Adrenal gland (tissue), 12 donors: Measurements from ENCODE around the gene ADIPOR1. TPM values are rescaled to one million over a fixed set of nuclear protein-coding genes. Genes with fewer than 3 reads are reported as not detected.

Experiments used
- DNase-seq, 7 donors: peaks; one replicate each; pipeline ENCODE4 v3.0.0-alpha.2; 2019 to 2020
- H3K27ac ChIP-seq, 5 donors: fragments of 200-600 bp; sonication (generic) in 4 of 5; 1 replicate in 3 of 5; 2 replicates in 2 of 5; pipeline versions ENCODE4 v1.5.1 to v1.8.0; 2016 to 2020; ENCODE audit warnings: mild to moderate bottlenecking in 1 of 5
- H3K27me3 ChIP-seq: fragments of 200-600 bp; 2 replicates; pipeline ENCODE4 v1.8.0; 2021
- H3K36me3 ChIP-seq, 2 donors: fragments of 200-600 bp; replicated peaks in 1 of 2; 1 replicate in 1 of 2; 2 replicates in 1 of 2; pipeline versions ENCODE4 v1.5.1 to v1.8.0; 2018 to 2022
- H3K4me1 ChIP-seq, 2 donors: fragments of 200-600 bp; replicated peaks in 1 of 2; 1 replicate in 1 of 2; 2 replicates in 1 of 2; pipeline versions ENCODE4 v1.5.1 to v1.8.0; 2018 to 2021
- H3K4me3 ChIP-seq, 4 donors: fragments of 200-600 bp; sonication (generic) in 3 of 4; one replicate each; pipeline ENCODE4 v1.5.1; 2016 to 2018
- H3K9me3 ChIP-seq, 3 donors: fragments of 200-600 bp; sonication (generic) in 1 of 3; replicated peaks in 1 of 3; 1 replicate in 2 of 3; 2 replicates in 1 of 3; pipeline versions ENCODE4 v1.5.1 to v1.8.0; 2016 to 2021
- CTCF ChIP-seq, 6 experiments: fragments of 450-650 bp in 4 of 6; fragments of 200-600 bp in 2 of 6; sonication (generic) in 1 of 6; IDR thresholded peaks; 1 replicate in 5 of 6; 2 replicates in 1 of 6; pipeline versions ENCODE4 v1.5.1 to v1.8.0; 2016 to 2021; ENCODE audit warnings: antibody characterized with exemption in 6 of 6, mild to moderate bottlenecking in 2 of 6, moderate library complexity in 1 of 6
- POLR2A ChIP-seq, 2 donors: fragments of 450-650 bp; IDR thresholded peaks; one replicate each; pipeline ENCODE4 v1.6.1; 2017; ENCODE audit warnings: antibody characterized with exemption in 2 of 2, mild to moderate bottlenecking in 2 of 2, moderate library complexity in 1 of 2
- WGBS, 4 donors: extraction: QIAGEN DNeasy Blood & Tissue Kit in 2 of 4; methylation state at CpG; one replicate each; pipeline versions ENCODE4 v1.1.5 to v1.1.7; 2013 to 2017; 5-methylcytosine and 5-hydroxymethylcytosine counted together
- intact Hi-C, 2 donors: fragments of 100-400 bp; cut with DNase I; formaldehyde crosslinking; loops; one replicate each; pipeline versions ENCODE4 v1.14.1 to v1.15.0; 2022 to 2023
- polyA plus RNA-seq, 3 donors: library from polyadenylated mRNA; stranded (reverse); fragments of 200-250 nt in 2 of 3; fragments of 350-450 nt in 1 of 3; fragmentation: Illumina TruSeq in 1 of 3; extraction: RNeasy Lipid Tissue Mini Kit (QIAGEN cat#74804) in 1 of 3; gene quantifications; one replicate each; pipeline ENCODE4 v1.2.3, GENCODE V29; 2013 to 2014
- total RNA-seq, 9 donors: library from RNA; depleted of rRNA in 4 of 9; stranded (reverse); fragments of >200 nt in 4 of 9; fragments of 120-200 nt in 1 of 9; fragmentation: NEBNext Ultra II Directional in 1 of 9; extraction: Animal tissue kit (Norgen Biotek cat#: 25700) in 1 of 9; gene quantifications; one replicate each; pipeline versions ENCODE4 v1.1.0 to v1.2.4, GENCODE V29; 2013 to 2023
- donor health status: healthy with polysubstance abuse.
- donor health status: Bipolar disorder and iron deficiency.
- donor health status: DM: yes; HTN: yes; CAD: no.
- donor health status: DM: no; HTN: no; CAD: no.
- donor health status: DM: no; HTN: no; CAD: no.
- donor health status: DM: yes; HTN: yes; CAD: no.

ADIPOR1 gene
- total and polyA plus RNA-seq, 12 donors, result 57.0 to 143 (median 103) TPM

- 65 to 81% (median 73%) methylated on average over 2 of the region's 2 CpGs for WGBS, 4 donors
Measured at GRCh38 chr1:202979459-202979858, 21.3 kb upstream of the ADIPOR1 start.

GRCh38 chr1:202976633-202977032 lies 18.5 kb upstream of the ADIPOR1 start:
- Histone ChIP-seq H3K4me3 (no peak overlapping the region), H3K4me1 (no peaks in the 10 kb centered on the region), H3K9me3 (no peaks in the 10 kb centered on the region), H3K27me3 (peaks cover 11% of the 10 kb centered on the region), H3K27ac (no peak overlapping the region), H3K36me3 (no peaks in the 10 kb centered on the region)
- intact Hi-C loops, result no loop called here
- no peak for DNase-seq
- WGBS, 4 donors, result 31 to 36% (median 34%) methylated on average over 3 of the region's 3 CpGs
- TF ChIP-seq CTCF (IDR thresholded peaks at IDR 0.05), result no peak

More at GRCh38 chr1:202979459-202979858, 21.3 kb upstream of the ADIPOR1 start:
- no peak for TF ChIP-seq POLR2A (IDR thresholded peaks at IDR 0.05)
- TF ChIP-seq CTCF (IDR thresholded peaks at IDR 0.05), result no peak
- H3K4me1 ChIP-seq, result no peaks in the 10 kb centered on the region
- peaks cover 11% of the 10 kb centered on the region for H3K27me3 ChIP-seq
- no peaks in the 10 kb centered on the region for H3K36me3 ChIP-seq
- no peaks in the 10 kb centered on the region for H3K9me3 ChIP-seq
- no peak for DNase-seq
- H3K27ac ChIP-seq, result no peak overlapping the region
- intact Hi-C loops, result no loop called here
- no peak overlapping the region for H3K4me3 ChIP-seq

- Histone ChIP-seq H3K27ac (no peak overlapping the region), H3K4me3 (no peak overlapping the region), H3K9me3 (no peaks in the 10 kb centered on the region), H3K27me3 (peaks cover 11% of the 10 kb centered on the region), H3K4me1 (no peaks in the 10 kb centered on the region), H3K36me3 (no peaks in the 10 kb centered on the region)
- WGBS, 4 donors, result 75 to 86% (median 78%) methylated on average over 3 of the region's 3 CpGs
- intact Hi-C loops, result no loop called here
- DNase-seq, result no peak
- TF ChIP-seq CTCF (IDR thresholded peaks at IDR 0.05) (no peak), POLR2A (IDR thresholded peaks at IDR 0.05) (no peak)
Measured at GRCh38 chr1:202974856-202975255, 16.7 kb upstream of the ADIPOR1 start.

GRCh38 chr1:202972046-202972445 lies 13.9 kb upstream of the ADIPOR1 start:
- TF ChIP-seq POLR2A (IDR thresholded peaks at IDR 0.05) (no peak), CTCF (IDR thresholded peaks at IDR 0.05) (no peak)
- peaks cover 11% of the 10 kb centered on the region for H3K27me3 ChIP-seq
- no peak overlapping the region for H3K27ac ChIP-seq
- no peak for DNase-seq
- intact Hi-C loops, result no loop called here
- H3K4me1 ChIP-seq, result peaks cover 7 to 9% of the 10 kb centered on the region in 2 donors
- WGBS, 4 donors, result 61 to 67% (median 65%) methylated on average over 4 of the region's 4 CpGs
- no peaks in the 10 kb centered on the region for H3K36me3 ChIP-seq
- no peak overlapping the region for H3K4me3 ChIP-seq
- no peaks in the 10 kb centered on the region for H3K9me3 ChIP-seq
